ENCODE results near the gene ARPC1B. TPM values are rescaled to one million over a fixed set of nuclear protein-coding genes. Genes with fewer than 3 reads are reported as not detected.
"Not testable (repeated sequence)": the region's sequence is repeated elsewhere in the genome, so short reads cannot be mapped to it uniquely, and the experiment has no call there.

ARPC1B gene
- total RNA-seq, 2 donors from 2014 or later, result 185 to 220 TPM

- peaks cover 9% of the 10 kb centered on the region for H3K36me3 Mint-ChIP-seq (ENCODE audit: low read depth)
Observed at GRCh38 chr7:99410635-99411034, 36.1 kb downstream of the ARPC1B start.

GRCh38 chr7:99415513-99416127, 41.1 kb downstream of the ARPC1B start:
- H3K36me3 Mint-ChIP-seq (ENCODE audit: low read depth); H3K4me3 Mint-ChIP-seq; H3K27me3 Mint-ChIP-seq: not testable (repeated sequence)

More at GRCh38 chr7:99410635-99411034, 36.1 kb downstream of the ARPC1B start:
- Mint-ChIP-seq H3K4me3 (peak overlapping the region; percentile 100), H3K4me1 (peaks cover 44% of the 10 kb centered on the region), H3K27ac (peak overlapping the region; percentile 99), H3K27me3 (no peaks in the 10 kb centered on the region)
- H3K9me3 ChIP-seq (ENCODE audit: control insufficient read depth, low read length, poor library complexity, severe bottlenecking), result no peaks in the 10 kb centered on the region
- no peak for ATAC-seq
- no peak for DNase-seq

GRCh38 chr7:99418260-99418659, 43.7 kb downstream of the ARPC1B start:
- no peak for DNase-seq
- Mint-ChIP-seq H3K27ac (peak overlapping the region; percentile 14), H3K4me3 (no peak overlapping the region), H3K27me3 (no peaks in the 10 kb centered on the region), H3K4me1 (peaks cover 8% of the 10 kb centered on the region), H3K36me3 (ENCODE audit: low read depth) (peaks cover 9% of the 10 kb centered on the region)
- no peaks in the 10 kb centered on the region for H3K9me3 ChIP-seq (ENCODE audit: control insufficient read depth, low read length, poor library complexity, severe bottlenecking)
- ATAC-seq, result no peak

More at GRCh38 chr7:99415513-99416127, 41.1 kb downstream of the ARPC1B start:
- Mint-ChIP-seq H3K27ac (peak overlapping the region; percentile 41), H3K4me1 (peaks cover 15% of the 10 kb centered on the region)
- DNase-seq; ATAC-seq; H3K9me3 ChIP-seq (ENCODE audit: control insufficient read depth, low read length, poor library complexity, severe bottlenecking): not testable (repeated sequence)

GRCh38 chr7:99419323-99420021, 44.9 kb downstream of the ARPC1B start:
- peaks cover 8% of the 10 kb centered on the region for H3K4me1 Mint-ChIP-seq
- ATAC-seq, result peak; percentile 15

GRCh38 chr7:99420213-99420612, 45.7 kb downstream of the ARPC1B start:
- DNase-seq, result no peak
- Mint-ChIP-seq H3K27ac (peak overlapping the region; percentile 79), H3K36me3 (ENCODE audit: low read depth) (peaks cover 6% of the 10 kb centered on the region), H3K4me3 (peak overlapping the region; percentile 25), H3K4me1 (peaks cover 3% of the 10 kb centered on the region), H3K27me3 (no peaks in the 10 kb centered on the region)
- H3K9me3 ChIP-seq (ENCODE audit: control insufficient read depth, low read length, poor library complexity, severe bottlenecking), result no peaks in the 10 kb centered on the region
- no peak for ATAC-seq

More at GRCh38 chr7:99419323-99420021, 44.9 kb downstream of the ARPC1B start:
- no peaks in the 10 kb centered on the region for H3K9me3 ChIP-seq (ENCODE audit: control insufficient read depth, low read length, poor library complexity, severe bottlenecking)
- peaks cover 9% of the 10 kb centered on the region for H3K36me3 Mint-ChIP-seq (ENCODE audit: low read depth)
- H3K4me3 Mint-ChIP-seq, result no peak overlapping the region
- no peaks in the 10 kb centered on the region for H3K27me3 Mint-ChIP-seq
- peak overlapping the region; percentile 79 for H3K27ac Mint-ChIP-seq
- DNase-seq, result no peak

GRCh38 chr7:99420986-99421385, 46.5 kb downstream of the ARPC1B start:
- Mint-ChIP-seq H3K4me3 (no peak overlapping the region), H3K36me3 (ENCODE audit: low read depth) (peaks cover 5% of the 10 kb centered on the region), H3K4me1 (peaks cover 1% of the 10 kb centered on the region), H3K27me3 (no peaks in the 10 kb centered on the region), H3K27ac (peak overlapping the region; percentile 79)
- DNase-seq (no peak), ATAC-seq (peak; percentile 10)
- H3K9me3 ChIP-seq (ENCODE audit: control insufficient read depth, low read length, poor library complexity, severe bottlenecking), result no peaks in the 10 kb centered on the region

GRCh38 chr7:99422186-99422585, 47.7 kb downstream of the ARPC1B start:
- Mint-ChIP-seq H3K4me3 (no peak overlapping the region), H3K27ac (no peak overlapping the region)

GRCh38 chr7:99422625-99423024, 48.1 kb downstream of the ARPC1B start:
- no peak for ATAC-seq
- no peaks in the 10 kb centered on the region for H3K27me3 Mint-ChIP-seq
- H3K4me3 Mint-ChIP-seq, result no peak overlapping the region
- DNase-seq, result no peak
- no peaks in the 10 kb centered on the region for H3K36me3 Mint-ChIP-seq (ENCODE audit: low read depth)
- no peaks in the 10 kb centered on the region for H3K9me3 ChIP-seq (ENCODE audit: control insufficient read depth, low read length, poor library complexity, severe bottlenecking)
- H3K27ac Mint-ChIP-seq, result no peak overlapping the region
- H3K4me1 Mint-ChIP-seq, result no peaks in the 10 kb centered on the region

More at GRCh38 chr7:99422186-99422585, 47.7 kb downstream of the ARPC1B start:
- DNase-seq (no peak), ATAC-seq (no peak)
- H3K36me3 Mint-ChIP-seq (ENCODE audit: low read depth), result peaks cover 2% of the 10 kb centered on the region
- H3K9me3 ChIP-seq (ENCODE audit: control insufficient read depth, low read length, poor library complexity, severe bottlenecking), result no peaks in the 10 kb centered on the region
- no peaks in the 10 kb centered on the region for H3K4me1 Mint-ChIP-seq
- H3K27me3 Mint-ChIP-seq, result no peaks in the 10 kb centered on the region

- Mint-ChIP-seq H3K36me3 (ENCODE audit: low read depth) (no peaks in the 10 kb centered on the region), H3K4me1 (no peaks in the 10 kb centered on the region), H3K4me3 (no peak overlapping the region), H3K27ac (peak overlapping the region; percentile 21), H3K27me3 (no peaks in the 10 kb centered on the region)
- DNase-seq (no peak), ATAC-seq (no peak)
- H3K9me3 ChIP-seq (ENCODE audit: control insufficient read depth, low read length, poor library complexity, severe bottlenecking), result no peaks in the 10 kb centered on the region
Observed at GRCh38 chr7:99424932-99425730, 50.6 kb downstream of the ARPC1B start.

GRCh38 chr7:99428972-99429566, 54.5 kb downstream of the ARPC1B start:
- DNase-seq (no peak), ATAC-seq (no peak)
- Mint-ChIP-seq H3K27me3 (no peaks in the 10 kb centered on the region), H3K4me3 (no peak overlapping the region), H3K27ac (no peak overlapping the region), H3K36me3 (ENCODE audit: low read depth) (peaks cover 2% of the 10 kb centered on the region), H3K4me1 (peaks cover 2% of the 10 kb centered on the region)
- H3K9me3 ChIP-seq (ENCODE audit: control insufficient read depth, low read length, poor library complexity, severe bottlenecking), result no peaks in the 10 kb centered on the region

GRCh38 chr7:99429756-99430155, 55.2 kb downstream of the ARPC1B start:
- no peak for ATAC-seq
- H3K27ac Mint-ChIP-seq, result no peak overlapping the region
- H3K9me3 ChIP-seq (ENCODE audit: control insufficient read depth, low read length, poor library complexity, severe bottlenecking), result no peaks in the 10 kb centered on the region
- H3K36me3 Mint-ChIP-seq (ENCODE audit: low read depth), result peaks cover 2% of the 10 kb centered on the region
- no peaks in the 10 kb centered on the region for H3K27me3 Mint-ChIP-seq
- no peak for DNase-seq
- H3K4me3 Mint-ChIP-seq, result no peak overlapping the region
- H3K4me1 Mint-ChIP-seq, result peaks cover 2% of the 10 kb centered on the region

- not testable (repeated sequence) for DNase-seq; H3K36me3 Mint-ChIP-seq (ENCODE audit: low read depth); H3K9me3 ChIP-seq (ENCODE audit: control insufficient read depth, low read length, poor library complexity, severe bottlenecking); ATAC-seq; H3K27me3 Mint-ChIP-seq; H3K4me1 Mint-ChIP-seq; H3K4me3 Mint-ChIP-seq
- H3K27ac Mint-ChIP-seq, result peak overlapping the region; percentile 11
Observed at GRCh38 chr7:99431756-99432540, 57.4 kb downstream of the ARPC1B start.
